ENCODE data around the gene PAIP2B. TPM values are rescaled to one million over a fixed set of nuclear protein-coding genes. Genes with fewer than 3 reads are reported as not detected.

The PAIP2B gene
- total and polyA plus RNA-seq, 10 of the 15 experiments (the other 5 are each of a cell fraction or from before 2014, with no cell fraction given) = 0.06 to 0.79 (median 0.32) TPM

DNA sequence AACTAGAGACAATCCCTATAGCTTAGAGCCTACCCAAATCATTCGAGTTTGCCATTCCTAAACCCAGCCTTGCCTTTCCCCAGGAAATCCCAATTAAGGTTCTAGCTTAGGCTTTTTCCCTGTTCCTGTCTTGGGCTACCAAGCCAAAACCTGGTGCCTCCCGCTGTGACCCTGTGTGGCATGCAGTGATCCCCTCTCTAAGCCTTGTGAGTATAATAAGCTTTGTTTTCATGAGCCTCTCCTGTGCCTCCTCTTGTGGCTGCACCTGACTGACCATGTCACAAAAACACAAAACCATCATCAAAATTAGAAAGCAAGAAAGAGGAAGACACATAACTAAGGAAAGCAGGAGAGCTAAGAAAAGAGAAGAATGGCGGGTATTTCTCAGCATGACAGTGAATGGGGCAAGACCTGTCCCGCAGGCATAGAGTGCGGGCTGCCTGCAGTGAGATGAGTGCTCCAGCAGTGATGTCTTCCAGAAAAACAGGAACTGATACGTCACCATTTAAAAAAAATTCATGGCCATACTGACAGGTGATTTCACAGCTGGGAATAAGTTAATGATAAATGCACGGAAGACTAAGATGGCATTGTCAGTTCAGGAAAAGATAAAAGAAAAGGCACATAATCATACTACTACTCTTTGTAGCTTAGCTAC, 9.2 kb upstream of the PAIP2B start:
- no peaks in the 10 kb centered on the region for H3K4me1 ChIP-seq (ENCODE audit: control insufficient read depth, insufficient read depth, low read length)
- RAD21 ChIA-PET (ENCODE audit: unreplicated experiment) = no interaction called here
- no peaks in the 10 kb centered on the region for H3K79me2 ChIP-seq (ENCODE audit: control insufficient read depth, insufficient read depth, low read length)
- SMC1A ChIA-PET (ENCODE audit: uncharacterized antibody, unreplicated experiment) = interaction anchor here (1.9 kb wide), 1 partner anchor 11 kb away, joined by 4 read pairs; no protein-coding TSS in a partner anchor
- no peak for DNase-seq (ENCODE audit: low read depth, low spot score)
- CTCF ChIA-PET = interaction anchor here (0.6 to 1.6 kb wide), 3 partner anchors 8 to 259 kb away, joined by 3 to 7 read pairs (median 3); partner anchors contain the start of gene PAIP2B
- intact Hi-C loops (cut with micrococcal nuclease; ENCODE audit: unreplicated experiment) = no loop called here
- no peak for TF ChIP-seq POU2F2 (IDR thresholded peaks at IDR 0.05; ENCODE audit: borderline replicate concordance, low read depth, low read length)
- TF ChIP-seq NFYA (IDR thresholded peaks at IDR 0.05; ENCODE audit: borderline replicate concordance, low read depth, low read length) = no peak
- no peak for TF ChIP-seq MEF2B (IDR thresholded peaks at IDR 0.05; ENCODE audit: partially characterized antibody, poor library complexity, severe bottlenecking)
- no peak for TF ChIP-seq CHD2 (IDR thresholded peaks at IDR 0.05; ENCODE audit: borderline replicate concordance, low read depth, low read length)
- TF ChIP-seq ZNF384 (IDR thresholded peaks at IDR 0.05; ENCODE audit: borderline replicate concordance, low read depth, low read length) = peak; percentile 28; the same call in 1 of the 2 replicates
- TF ChIP-seq KAT2A (conservative IDR thresholded peaks at IDR 0.05; ENCODE audit: control insufficient read depth, low read depth, low read length) = no peak
- TF ChIP-seq ESRRA (IDR thresholded peaks at IDR 0.05; ENCODE audit: low read length) = no peak
- TF ChIP-seq MEF2A (IDR thresholded peaks at IDR 0.05; ENCODE audit: insufficient read depth, low read depth, low read length) = no peak
- TF ChIP-seq CREM (IDR thresholded peaks at IDR 0.05; ENCODE audit: low read depth) = no peak
- peak; percentile 63; the same call in 1 of the 2 replicates for TF ChIP-seq SPI1 (IDR thresholded peaks at IDR 0.05; ENCODE audit: borderline replicate concordance, insufficient read depth, low read depth, low read length)
- TF ChIP-seq, protein P1, sequence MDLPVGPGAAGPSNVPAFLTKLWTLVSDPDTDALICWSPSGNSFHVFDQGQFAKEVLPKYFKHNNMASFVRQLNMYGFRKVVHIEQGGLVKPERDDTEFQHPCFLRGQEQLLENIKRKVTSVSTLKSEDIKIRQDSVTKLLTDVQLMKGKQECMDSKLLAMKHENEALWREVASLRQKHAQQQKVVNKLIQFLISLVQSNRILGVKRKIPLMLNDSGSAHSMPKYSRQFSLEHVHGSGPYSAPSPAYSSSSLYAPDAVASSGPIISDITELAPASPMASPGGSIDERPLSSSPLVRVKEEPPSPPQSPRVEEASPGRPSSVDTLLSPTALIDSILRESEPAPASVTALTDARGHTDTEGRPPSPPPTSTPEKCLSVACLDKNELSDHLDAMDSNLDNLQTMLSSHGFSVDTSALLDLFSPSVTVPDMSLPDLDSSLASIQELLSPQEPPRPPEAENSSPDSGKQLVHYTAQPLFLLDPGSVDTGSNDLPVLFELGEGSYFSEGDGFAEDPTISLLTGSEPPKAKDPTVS (IDR thresholded peaks at IDR 0.05; ENCODE audit: low read depth, low read length) = no peak
- no peak for TF ChIP-seq FOXK2 (IDR thresholded peaks at IDR 0.05)
- TF ChIP-seq, protein P2, sequence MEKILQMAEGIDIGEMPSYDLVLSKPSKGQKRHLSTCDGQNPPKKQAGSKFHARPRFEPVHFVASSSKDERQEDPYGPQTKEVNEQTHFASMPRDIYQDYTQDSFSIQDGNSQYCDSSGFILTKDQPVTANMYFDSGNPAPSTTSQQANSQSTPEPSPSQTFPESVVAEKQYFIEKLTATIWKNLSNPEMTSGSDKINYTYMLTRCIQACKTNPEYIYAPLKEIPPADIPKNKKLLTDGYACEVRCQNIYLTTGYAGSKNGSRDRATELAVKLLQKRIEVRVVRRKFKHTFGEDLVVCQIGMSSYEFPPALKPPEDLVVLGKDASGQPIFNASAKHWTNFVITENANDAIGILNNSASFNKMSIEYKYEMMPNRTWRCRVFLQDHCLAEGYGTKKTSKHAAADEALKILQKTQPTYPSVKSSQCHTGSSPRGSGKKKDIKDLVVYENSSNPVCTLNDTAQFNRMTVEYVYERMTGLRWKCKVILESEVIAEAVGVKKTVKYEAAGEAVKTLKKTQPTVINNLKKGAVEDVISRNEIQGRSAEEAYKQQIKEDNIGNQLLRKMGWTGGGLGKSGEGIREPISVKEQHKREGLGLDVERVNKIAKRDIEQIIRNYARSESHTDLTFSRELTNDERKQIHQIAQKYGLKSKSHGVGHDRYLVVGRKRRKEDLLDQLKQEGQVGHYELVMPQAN (conservative IDR thresholded peaks at IDR 0.05) = no peak
- TF ChIP-seq, protein P3, sequence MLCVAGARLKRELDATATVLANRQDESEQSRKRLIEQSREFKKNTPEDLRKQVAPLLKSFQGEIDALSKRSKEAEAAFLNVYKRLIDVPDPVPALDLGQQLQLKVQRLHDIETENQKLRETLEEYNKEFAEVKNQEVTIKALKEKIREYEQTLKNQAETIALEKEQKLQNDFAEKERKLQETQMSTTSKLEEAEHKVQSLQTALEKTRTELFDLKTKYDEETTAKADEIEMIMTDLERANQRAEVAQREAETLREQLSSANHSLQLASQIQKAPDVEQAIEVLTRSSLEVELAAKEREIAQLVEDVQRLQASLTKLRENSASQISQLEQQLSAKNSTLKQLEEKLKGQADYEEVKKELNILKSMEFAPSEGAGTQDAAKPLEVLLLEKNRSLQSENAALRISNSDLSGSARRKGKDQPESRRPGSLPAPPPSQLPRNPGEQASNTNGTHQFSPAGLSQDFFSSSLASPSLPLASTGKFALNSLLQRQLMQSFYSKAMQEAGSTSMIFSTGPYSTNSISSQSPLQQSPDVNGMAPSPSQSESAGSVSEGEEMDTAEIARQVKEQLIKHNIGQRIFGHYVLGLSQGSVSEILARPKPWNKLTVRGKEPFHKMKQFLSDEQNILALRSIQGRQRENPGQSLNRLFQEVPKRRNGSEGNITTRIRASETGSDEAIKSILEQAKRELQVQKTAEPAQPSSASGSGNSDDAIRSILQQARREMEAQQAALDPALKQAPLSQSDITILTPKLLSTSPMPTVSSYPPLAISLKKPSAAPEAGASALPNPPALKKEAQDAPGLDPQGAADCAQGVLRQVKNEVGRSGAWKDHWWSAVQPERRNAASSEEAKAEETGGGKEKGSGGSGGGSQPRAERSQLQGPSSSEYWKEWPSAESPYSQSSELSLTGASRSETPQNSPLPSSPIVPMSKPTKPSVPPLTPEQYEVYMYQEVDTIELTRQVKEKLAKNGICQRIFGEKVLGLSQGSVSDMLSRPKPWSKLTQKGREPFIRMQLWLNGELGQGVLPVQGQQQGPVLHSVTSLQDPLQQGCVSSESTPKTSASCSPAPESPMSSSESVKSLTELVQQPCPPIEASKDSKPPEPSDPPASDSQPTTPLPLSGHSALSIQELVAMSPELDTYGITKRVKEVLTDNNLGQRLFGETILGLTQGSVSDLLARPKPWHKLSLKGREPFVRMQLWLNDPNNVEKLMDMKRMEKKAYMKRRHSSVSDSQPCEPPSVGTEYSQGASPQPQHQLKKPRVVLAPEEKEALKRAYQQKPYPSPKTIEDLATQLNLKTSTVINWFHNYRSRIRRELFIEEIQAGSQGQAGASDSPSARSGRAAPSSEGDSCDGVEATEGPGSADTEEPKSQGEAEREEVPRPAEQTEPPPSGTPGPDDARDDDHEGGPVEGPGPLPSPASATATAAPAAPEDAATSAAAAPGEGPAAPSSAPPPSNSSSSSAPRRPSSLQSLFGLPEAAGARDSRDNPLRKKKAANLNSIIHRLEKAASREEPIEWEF (IDR thresholded peaks at IDR 0.05; ENCODE audit: insufficient replicate concordance, low read depth, low read length) = no peak
- no peak overlapping the region for H3K27ac ChIP-seq (ENCODE audit: control insufficient read depth, insufficient read depth)
- ATAC-seq = no peak; the same call in 2 of the 3 replicates
- FAIRE-seq = no peak
- BruUV-seq (replicated peaks) = no TSS peak
- no peaks in the 10 kb centered on the region for H3K36me3 ChIP-seq (ENCODE audit: control insufficient read depth in 2 of 2, insufficient read depth in 2 of 2, low read length in 1 of 2)
- in situ Hi-C loops (cut with MboI) = no loop called here
- H3K9ac ChIP-seq (ENCODE audit: control insufficient read depth, insufficient read depth, low read length) = no peak overlapping the region
- POLR2A ChIA-PET = no interaction called here
- H3K4me3 ChIP-seq = no peak overlapping the region
- no peaks in the 10 kb centered on the region; the same call in 2 of the 3 replicates for H3K9me3 ChIP-seq (replicated peaks; ENCODE audit: control insufficient read depth, insufficient read depth, low read length)
- no peaks in the 10 kb centered on the region for H4K20me1 ChIP-seq (ENCODE audit: control insufficient read depth, insufficient read depth)
- H3K4me2 ChIP-seq (ENCODE audit: control insufficient read depth, insufficient read depth) = no peak overlapping the region
- H3K27me3 ChIP-seq (replicated peaks in 1 of 2; ENCODE audit: control insufficient read depth in 2 of 2, insufficient read depth in 2 of 2, low read length in 1 of 2) = no peaks in the 10 kb centered on the region; a peak in 2 of 4 replicates
- H2AFZ ChIP-seq (ENCODE audit: control insufficient read depth, low read depth, low read length) = no peak overlapping the region
- WGBS (ENCODE audit: insufficient coverage, insufficient replicate concordance, low lambda C conversion rate, missing lambda C conversion rate) = under 1% methylated on average over 7 of the region's 7 CpGs
